ENCODE data around the gene CFAP45. TPM values are rescaled to one million over a fixed set of nuclear protein-coding genes. Genes with fewer than 3 reads are reported as not detected.

CFAP45 gene
- total RNA-seq, 1 donor from 2014 or later, result 2.8 TPM

GRCh38 chr1:159884296-159884695 lies 15.7 kb downstream of the CFAP45 start:
- Mint-ChIP-seq H3K4me3 (no peak overlapping the region), H3K27ac (no peak overlapping the region), H3K4me1 (ENCODE audit: unreplicated experiment) (no peaks in the 10 kb centered on the region), H3K9me3 (no peaks in the 10 kb centered on the region), H3K27me3 (no peaks in the 10 kb centered on the region), H3K36me3 (no peaks in the 10 kb centered on the region)
- no peak for DNase-seq (ENCODE audit: extremely low spot score, unreplicated experiment)
- TF ChIP-seq CTCF (conservative IDR thresholded peaks at IDR 0.05), result no peak

- H3K27me3 Mint-ChIP-seq, result no peaks in the 10 kb centered on the region
- no peak overlapping the region for H3K4me3 Mint-ChIP-seq
- H3K9me3 Mint-ChIP-seq, result no peaks in the 10 kb centered on the region
Observed at GRCh38 chr1:159883134-159883533, 16.8 kb downstream of the CFAP45 start.

GRCh38 chr1:159882527-159882862 lies 17.5 kb downstream of the CFAP45 start:
- DNase-seq (ENCODE audit: extremely low spot score, unreplicated experiment), result no peak
- no peaks in the 10 kb centered on the region for H3K36me3 Mint-ChIP-seq
- H3K4me1 Mint-ChIP-seq (ENCODE audit: unreplicated experiment), result no peaks in the 10 kb centered on the region
- TF ChIP-seq CTCF (conservative IDR thresholded peaks at IDR 0.05), result no peak
- H3K27ac Mint-ChIP-seq, result no peak overlapping the region
- H3K27me3 Mint-ChIP-seq, result no peaks in the 10 kb centered on the region
- H3K4me3 Mint-ChIP-seq, result no peak overlapping the region
- H3K9me3 Mint-ChIP-seq, result no peaks in the 10 kb centered on the region

More at GRCh38 chr1:159883134-159883533, 16.8 kb downstream of the CFAP45 start:
- Mint-ChIP-seq H3K36me3 (no peaks in the 10 kb centered on the region), H3K4me1 (ENCODE audit: unreplicated experiment) (no peaks in the 10 kb centered on the region), H3K27ac (no peak overlapping the region)
- DNase-seq (ENCODE audit: extremely low spot score, unreplicated experiment), result no peak
- TF ChIP-seq CTCF (conservative IDR thresholded peaks at IDR 0.05), result no peak

GRCh38 chr1:159881622-159882526 lies 18.1 kb downstream of the CFAP45 start:
- Mint-ChIP-seq H3K4me3 (no peak overlapping the region), H3K27me3 (no peaks in the 10 kb centered on the region), H3K9me3 (no peaks in the 10 kb centered on the region), H3K27ac (no peak overlapping the region), H3K4me1 (ENCODE audit: unreplicated experiment) (no peaks in the 10 kb centered on the region), H3K36me3 (no peaks in the 10 kb centered on the region)
- no peak for TF ChIP-seq CTCF (conservative IDR thresholded peaks at IDR 0.05)
- no peak for DNase-seq (ENCODE audit: extremely low spot score, unreplicated experiment)

- Mint-ChIP-seq H3K27me3 (no peaks in the 10 kb centered on the region), H3K27ac (no peak overlapping the region), H3K4me3 (no peak overlapping the region), H3K4me1 (ENCODE audit: unreplicated experiment) (no peaks in the 10 kb centered on the region), H3K36me3 (no peaks in the 10 kb centered on the region), H3K9me3 (no peaks in the 10 kb centered on the region)
- DNase-seq (ENCODE audit: extremely low spot score, unreplicated experiment), result no peak
- no peak for TF ChIP-seq CTCF (conservative IDR thresholded peaks at IDR 0.05)
Observed at GRCh38 chr1:159880430-159880829, 19.5 kb downstream of the CFAP45 start.
